ENCODE measurements around the gene UTP4.
A peak's percentile ranks its signal among the peaks of the same experiment; 100 is the strongest.
"Not testable (repeated sequence)": the region's sequence is repeated elsewhere in the genome, so short reads cannot be mapped to it uniquely, and the experiment has no call there.

Gene UTP4

DNA sequence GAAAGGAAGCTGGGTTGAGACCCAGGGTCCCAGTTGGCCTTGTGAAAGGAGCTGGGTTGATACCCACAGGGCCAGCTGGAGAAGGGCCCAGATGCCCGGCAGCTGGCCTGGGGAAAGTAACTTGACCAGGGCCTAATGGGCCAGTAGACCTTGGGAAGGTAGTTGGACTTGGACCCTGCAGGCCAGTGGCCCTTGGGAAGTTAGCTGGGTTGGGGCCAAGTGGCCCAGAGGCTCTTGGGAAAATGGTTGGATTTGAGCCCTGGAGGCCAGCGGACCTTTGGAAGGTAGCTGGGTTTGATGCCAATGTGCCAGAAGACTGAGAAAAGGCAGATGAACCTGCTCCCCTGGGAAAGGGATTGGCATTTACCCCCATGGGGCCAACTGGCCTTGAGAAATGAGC lies 13.5 kb upstream of the UTP4 start:
- Histone ChIP-seq H3K27ac (no peak overlapping the region), H3K4me3 (ENCODE audit: low read depth, low read length) (no peak overlapping the region), H3K27me3 (replicated peaks) (no peaks in the 10 kb centered on the region), H3K36me3 (replicated peaks) (peaks cover 36% of the 10 kb centered on the region)
- TF ChIP-seq CTCF (IDR thresholded peaks at IDR 0.05; ENCODE audit: low read depth, low read length, missing control alignments) = no peak
- DNase-seq = no peak
- in situ Hi-C loops (cut with HindIII; ENCODE audit: low pct_ligation_motif_present, low sequenced_read_pairs) = loop anchor here (25.0 kb wide), 2 partner anchors 107 to 207 kb away; no protein-coding TSS in a partner anchor

GRCh38 chr16:69119536-69119935 lies 12.9 kb upstream of the UTP4 start:
- no peaks in the 10 kb centered on the region for H3K27me3 ChIP-seq (replicated peaks)
- in situ Hi-C loops (cut with HindIII; ENCODE audit: low pct_ligation_motif_present, low sequenced_read_pairs) = loop anchor here (25.0 kb wide), 2 partner anchors 107 to 207 kb away; no protein-coding TSS in a partner anchor
- TF ChIP-seq CTCF (IDR thresholded peaks at IDR 0.05; ENCODE audit: low read depth, low read length, missing control alignments) = no peak
- peaks cover 31% of the 10 kb centered on the region for H3K36me3 ChIP-seq (replicated peaks)
- H3K27ac ChIP-seq = no peak overlapping the region
- no peak overlapping the region for H3K4me3 ChIP-seq (ENCODE audit: low read depth, low read length)
- DNase-seq = no peak

DNA sequence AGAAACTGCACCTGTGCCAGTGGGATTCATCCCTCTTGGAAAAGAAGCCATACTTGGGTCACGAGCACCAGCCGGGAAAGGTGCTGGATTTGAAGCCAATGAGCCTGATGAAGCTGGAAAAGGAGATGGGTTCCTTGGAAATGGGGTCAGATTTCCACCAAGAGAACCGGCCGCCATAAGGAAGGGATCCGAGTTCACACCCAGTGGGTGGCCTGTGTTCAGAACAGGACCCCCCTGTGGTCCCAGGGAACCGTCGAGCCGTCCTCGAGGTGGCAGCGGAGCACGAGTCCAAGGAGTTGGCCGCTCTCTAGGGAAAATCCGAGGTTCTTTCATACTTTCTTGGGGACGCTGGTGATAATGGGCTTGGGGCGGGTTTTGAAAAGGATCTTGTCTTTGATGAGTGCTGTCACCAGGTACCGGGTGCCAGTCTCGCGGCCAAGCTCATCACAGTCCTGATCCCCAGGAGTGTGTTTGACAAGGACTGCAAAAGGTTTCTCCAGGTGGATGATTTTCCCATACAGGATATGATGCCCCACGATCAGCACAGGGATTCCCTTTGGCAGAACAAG lies 12.3 kb upstream of the UTP4 start:
- DNase-seq = no peak
- TF ChIP-seq CTCF (IDR thresholded peaks at IDR 0.05; ENCODE audit: low read depth, low read length, missing control alignments) = no peak
- in situ Hi-C loops (cut with HindIII; ENCODE audit: low pct_ligation_motif_present, low sequenced_read_pairs) = loop anchor here (25.0 kb wide), 2 partner anchors 108 to 208 kb away; no protein-coding TSS in a partner anchor
- Histone ChIP-seq H3K27me3 (replicated peaks) (no peaks in the 10 kb centered on the region), H3K36me3 (replicated peaks) (peaks cover 31% of the 10 kb centered on the region), H3K27ac (no peak overlapping the region), H3K4me3 (ENCODE audit: low read depth, low read length) (no peak overlapping the region)

DNA sequence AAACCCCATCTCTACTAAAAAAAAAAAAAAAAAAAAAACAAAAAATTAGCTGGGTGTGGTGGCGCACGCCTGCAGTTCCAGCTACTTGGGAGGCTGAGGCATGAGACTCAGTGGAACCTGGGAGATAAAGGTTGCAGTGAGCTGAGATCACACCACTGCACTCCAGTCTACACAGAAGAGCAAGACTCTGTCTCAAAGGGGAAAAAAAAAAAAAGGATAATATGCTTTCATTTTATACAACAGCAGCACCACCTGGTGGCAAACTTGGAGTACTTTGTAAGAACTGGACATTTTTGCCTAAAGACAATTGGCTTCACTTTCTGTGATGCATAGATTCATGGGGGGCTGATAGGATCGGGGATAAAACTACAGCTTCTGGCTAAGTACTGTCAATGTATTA lies 8.5 kb upstream of the UTP4 start:
- Histone ChIP-seq H3K27ac (no peak overlapping the region), H3K36me3 (replicated peaks) (peaks cover 29% of the 10 kb centered on the region), H3K27me3 (replicated peaks) (no peaks in the 10 kb centered on the region), H3K4me3 (ENCODE audit: low read depth, low read length) (no peak overlapping the region)
- in situ Hi-C loops (cut with HindIII; ENCODE audit: low pct_ligation_motif_present, low sequenced_read_pairs) = loop anchor here (25.0 kb wide), 2 partner anchors 112 to 212 kb away; no protein-coding TSS in a partner anchor
- DNase-seq = peak; percentile 46
- TF ChIP-seq CTCF (IDR thresholded peaks at IDR 0.05; ENCODE audit: low read depth, low read length, missing control alignments) = peak; percentile 64

- H3K36me3 ChIP-seq (replicated peaks) = peaks cover 27% of the 10 kb centered on the region
- not testable (repeated sequence) for H3K27ac ChIP-seq; H3K27me3 ChIP-seq (replicated peaks); H3K4me3 ChIP-seq (ENCODE audit: low read depth, low read length); DNase-seq
- in situ Hi-C loops (cut with HindIII; ENCODE audit: low pct_ligation_motif_present, low sequenced_read_pairs) = loop anchor here (25.0 kb wide), 2 partner anchors 112 to 212 kb away; no protein-coding TSS in a partner anchor
Measured at GRCh38 chr16:69124406-69124805, 8.0 kb upstream of the UTP4 start.

DNA sequence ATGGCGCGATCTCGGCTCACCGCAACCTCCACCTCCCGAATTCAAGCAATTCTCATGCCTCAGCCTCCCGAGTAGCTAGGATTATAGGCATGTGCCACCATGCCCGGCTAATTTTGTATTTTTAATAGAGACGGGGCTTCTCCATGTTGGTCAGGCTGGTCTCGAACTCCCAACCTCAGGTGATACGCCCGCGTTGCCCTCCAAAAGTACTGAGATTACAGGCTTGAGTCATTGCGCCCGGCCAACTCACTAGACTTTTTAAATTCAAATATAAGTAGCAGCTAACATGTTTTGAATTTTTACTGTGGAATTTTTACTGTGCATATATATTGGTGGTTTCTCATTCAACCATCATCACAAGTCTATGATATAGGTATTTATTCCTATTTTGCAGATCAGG lies 7.5 kb upstream of the UTP4 start:
- not testable (repeated sequence) for DNase-seq; H3K27me3 ChIP-seq (replicated peaks); H3K27ac ChIP-seq; H3K4me3 ChIP-seq (ENCODE audit: low read depth, low read length)
- peaks cover 21% of the 10 kb centered on the region for H3K36me3 ChIP-seq (replicated peaks)
- in situ Hi-C loops (cut with HindIII; ENCODE audit: low pct_ligation_motif_present, low sequenced_read_pairs) = loop anchor here (25.0 kb wide), 2 partner anchors 113 to 213 kb away; no protein-coding TSS in a partner anchor

DNA sequence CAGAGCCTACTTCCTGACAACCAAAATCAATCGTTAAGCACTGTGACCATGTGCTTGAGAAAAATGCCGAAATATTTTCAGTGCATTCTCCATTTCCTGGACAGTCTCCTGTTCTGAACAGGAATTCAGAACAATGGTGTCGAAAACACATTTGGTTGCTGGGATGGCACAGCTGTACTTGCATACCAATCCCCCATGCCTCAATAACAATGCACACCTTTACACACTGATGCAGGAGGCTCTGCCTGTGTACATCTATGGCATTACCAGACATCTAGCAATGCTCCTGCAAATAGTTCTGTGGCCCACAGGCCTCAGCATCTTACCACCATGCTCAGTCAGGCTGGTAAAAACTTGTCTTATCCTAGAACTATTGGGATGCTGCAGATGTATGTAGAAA lies 6.2 kb upstream of the UTP4 start:
- in situ Hi-C loops (cut with HindIII; ENCODE audit: low pct_ligation_motif_present, low sequenced_read_pairs) = no loop called here
- DNase-seq = no peak
- H3K27ac ChIP-seq = no peak overlapping the region
- no peak overlapping the region for H3K4me3 ChIP-seq (ENCODE audit: low read depth, low read length)
- peaks cover 10% of the 10 kb centered on the region for H3K36me3 ChIP-seq (replicated peaks)
- H3K27me3 ChIP-seq (replicated peaks) = no peaks in the 10 kb centered on the region
- no peak for TF ChIP-seq CTCF (IDR thresholded peaks at IDR 0.05; ENCODE audit: low read depth, low read length, missing control alignments)

GRCh38 chr16:69126801-69127200 lies 5.6 kb upstream of the UTP4 start:
- H3K27ac ChIP-seq; H3K27me3 ChIP-seq (replicated peaks); H3K4me3 ChIP-seq (ENCODE audit: low read depth, low read length); DNase-seq; in situ Hi-C loops (cut with HindIII; ENCODE audit: low pct_ligation_motif_present, low sequenced_read_pairs): not testable (repeated sequence)
- peaks cover 11% of the 10 kb centered on the region for H3K36me3 ChIP-seq (replicated peaks)

All from brain microvascular endothelial cell (primary cell).